Vagina (tissue), 2 donors: Measurements from ENCODE around the gene ATAD1. TPM values are rescaled to one million over a fixed set of nuclear protein-coding genes. Genes with fewer than 3 reads are reported as not detected.
"Not testable (repeated sequence)": the region's sequence is repeated elsewhere in the genome, so short reads cannot be mapped to it uniquely, and the experiment has no call there.

ENCODE experiments used
- DNase-seq, 2 donors: peaks; one replicate each; pipeline ENCODE4 v3.0.0-alpha.2; 2017; ENCODE audit errors: extremely low spot score in 2 of 2
- H3K27ac ChIP-seq: fragments of 200-600 bp; sonication (generic); one replicate; pipeline ENCODE4 v1.5.1; 2019
- H3K27me3 ChIP-seq: fragments of 200-600 bp; sonication (generic); one replicate; pipeline ENCODE4 v1.5.1; 2019
- H3K36me3 ChIP-seq, 2 donors: fragments of 200-600 bp; sonication (generic); one replicate each; pipeline ENCODE4 v1.5.1; 2017 to 2019
- H3K4me1 ChIP-seq: fragments of 200-600 bp; sonication (generic); one replicate; pipeline ENCODE4 v1.5.1; 2019
- H3K4me3 ChIP-seq, 2 donors: fragments of 200-600 bp; sonication (generic); 1 replicate in 1 of 2; 2 replicates in 1 of 2; pipeline ENCODE4 v1.5.1; 2016 to 2019
- H3K9me3 ChIP-seq: fragments of 200-600 bp; sonication (generic); one replicate; pipeline ENCODE4 v1.5.1; 2019
- POLR2A ChIP-seq, 2 donors: fragments of 450-650 bp; IDR thresholded peaks; one replicate each; pipeline ENCODE4 v1.6.1; 2017; ENCODE audit warnings: antibody characterized with exemption in 2 of 2, mild to moderate bottlenecking in 2 of 2, moderate library complexity in 2 of 2
- POLR2AphosphoS5 ChIP-seq, 2 donors: sonication (generic); formaldehyde crosslinking; IDR thresholded peaks; one replicate each; pipeline ENCODE4 v1.9.0; 2017; ENCODE audit warnings: antibody characterized with exemption in 2 of 2, mild to moderate bottlenecking in 2 of 2, low read depth in 1 of 2; ENCODE audit not compliant: insufficient read depth in 1 of 2
- intact Hi-C: fragments of 100-400 bp; cut with DNase I; formaldehyde crosslinking; loops from one replicate; pipeline ENCODE4 v1.15.1; 2023
- total RNA-seq: library from RNA; depleted of rRNA; stranded (reverse); fragments of >200 nt; gene quantifications from one replicate; pipeline ENCODE4 v1.2.3, GENCODE V29; 2016
- TF ChIP-seq, protein P1 (sequence below), 3 experiments: fragments of 450-650 bp in 2 of 3; fragments of 200-600 bp in 1 of 3; sonication (generic) in 1 of 3; IDR thresholded peaks; one replicate each; pipeline ENCODE4 v1.5.1; 2017 to 2019; ENCODE audit warnings: antibody characterized with exemption in 3 of 3, mild to moderate bottlenecking in 2 of 3, moderate library complexity in 2 of 3

The ATAD1 gene
- total RNA-seq, 1 donor from 2014 or later: 44.7 TPM

DNA sequence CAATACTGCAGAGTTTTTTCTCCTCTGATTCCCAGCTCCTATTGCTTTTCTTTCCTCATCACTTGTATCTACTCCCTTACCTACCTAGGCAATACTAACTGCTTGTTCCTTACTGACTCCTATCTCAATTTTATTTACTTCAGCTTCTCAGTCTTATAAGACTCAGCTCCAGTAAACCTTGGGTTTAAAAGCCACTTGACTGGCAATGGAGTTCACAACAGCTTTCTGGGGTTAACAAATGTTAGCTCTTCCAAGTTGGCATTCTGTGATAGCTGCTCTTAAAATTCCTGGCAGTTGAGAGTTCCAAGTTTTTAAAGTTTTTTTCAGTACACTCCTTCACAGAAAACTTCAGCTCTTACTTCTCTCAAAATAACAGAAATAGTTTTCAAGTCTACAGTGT lies 14.2 kb downstream of the ATAD1 start:
- peaks cover 0 to 13% of the 10 kb centered on the region in 2 donors for H3K36me3 ChIP-seq
- no peak for DNase-seq
- intact Hi-C loops: no loop called here
- H3K4me1 ChIP-seq: no peaks in the 10 kb centered on the region
- peaks cover 3% of the 10 kb centered on the region for H3K9me3 ChIP-seq
- no peak for TF ChIP-seq POLR2A (IDR thresholded peaks at IDR 0.05)
- TF ChIP-seq, protein P1, sequence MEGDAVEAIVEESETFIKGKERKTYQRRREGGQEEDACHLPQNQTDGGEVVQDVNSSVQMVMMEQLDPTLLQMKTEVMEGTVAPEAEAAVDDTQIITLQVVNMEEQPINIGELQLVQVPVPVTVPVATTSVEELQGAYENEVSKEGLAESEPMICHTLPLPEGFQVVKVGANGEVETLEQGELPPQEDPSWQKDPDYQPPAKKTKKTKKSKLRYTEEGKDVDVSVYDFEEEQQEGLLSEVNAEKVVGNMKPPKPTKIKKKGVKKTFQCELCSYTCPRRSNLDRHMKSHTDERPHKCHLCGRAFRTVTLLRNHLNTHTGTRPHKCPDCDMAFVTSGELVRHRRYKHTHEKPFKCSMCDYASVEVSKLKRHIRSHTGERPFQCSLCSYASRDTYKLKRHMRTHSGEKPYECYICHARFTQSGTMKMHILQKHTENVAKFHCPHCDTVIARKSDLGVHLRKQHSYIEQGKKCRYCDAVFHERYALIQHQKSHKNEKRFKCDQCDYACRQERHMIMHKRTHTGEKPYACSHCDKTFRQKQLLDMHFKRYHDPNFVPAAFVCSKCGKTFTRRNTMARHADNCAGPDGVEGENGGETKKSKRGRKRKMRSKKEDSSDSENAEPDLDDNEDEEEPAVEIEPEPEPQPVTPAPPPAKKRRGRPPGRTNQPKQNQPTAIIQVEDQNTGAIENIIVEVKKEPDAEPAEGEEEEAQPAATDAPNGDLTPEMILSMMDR (IDR thresholded peaks at IDR 0.05): no peak
- no peak overlapping the region for H3K27ac ChIP-seq
- H3K4me3 ChIP-seq: no peak overlapping the region
- no peaks in the 10 kb centered on the region for H3K27me3 ChIP-seq

DNA sequence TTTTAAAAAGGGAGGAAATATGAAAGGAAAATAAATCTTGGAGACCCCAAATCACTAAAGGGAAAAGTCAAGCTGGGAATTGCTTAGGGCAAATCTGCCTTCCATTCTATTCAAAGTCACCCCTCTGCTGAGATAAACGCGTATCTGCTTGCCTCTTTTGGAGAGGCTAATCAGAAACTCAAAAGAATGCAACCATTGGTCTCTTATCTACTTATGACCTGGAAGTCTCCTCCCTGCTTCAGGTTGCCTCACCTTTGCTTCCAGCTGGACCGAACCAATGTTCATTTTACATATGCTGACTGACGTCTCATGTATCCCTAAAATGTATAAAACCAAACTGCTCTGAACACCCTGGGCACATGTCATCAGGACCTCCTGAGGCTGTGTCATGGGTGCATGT lies 14.7 kb downstream of the ATAD1 start:
- H3K27me3 ChIP-seq: no peaks in the 10 kb centered on the region
- H3K36me3 ChIP-seq: peaks cover 0 to 13% of the 10 kb centered on the region in 2 donors
- H3K4me3 ChIP-seq: no peak overlapping the region
- no peak for DNase-seq
- H3K9me3 ChIP-seq: peaks cover 3% of the 10 kb centered on the region
- H3K27ac ChIP-seq: no peak overlapping the region
- TF ChIP-seq POLR2A (IDR thresholded peaks at IDR 0.05) (no peak), POLR2AphosphoS5 (IDR thresholded peaks at IDR 0.05; ENCODE audit: insufficient read depth in 1 of 2, low read depth in 1 of 2) (no peak)
- TF ChIP-seq, protein P1 (IDR thresholded peaks at IDR 0.05): no peak
- intact Hi-C loops: no loop called here
- no peaks in the 10 kb centered on the region for H3K4me1 ChIP-seq

DNA sequence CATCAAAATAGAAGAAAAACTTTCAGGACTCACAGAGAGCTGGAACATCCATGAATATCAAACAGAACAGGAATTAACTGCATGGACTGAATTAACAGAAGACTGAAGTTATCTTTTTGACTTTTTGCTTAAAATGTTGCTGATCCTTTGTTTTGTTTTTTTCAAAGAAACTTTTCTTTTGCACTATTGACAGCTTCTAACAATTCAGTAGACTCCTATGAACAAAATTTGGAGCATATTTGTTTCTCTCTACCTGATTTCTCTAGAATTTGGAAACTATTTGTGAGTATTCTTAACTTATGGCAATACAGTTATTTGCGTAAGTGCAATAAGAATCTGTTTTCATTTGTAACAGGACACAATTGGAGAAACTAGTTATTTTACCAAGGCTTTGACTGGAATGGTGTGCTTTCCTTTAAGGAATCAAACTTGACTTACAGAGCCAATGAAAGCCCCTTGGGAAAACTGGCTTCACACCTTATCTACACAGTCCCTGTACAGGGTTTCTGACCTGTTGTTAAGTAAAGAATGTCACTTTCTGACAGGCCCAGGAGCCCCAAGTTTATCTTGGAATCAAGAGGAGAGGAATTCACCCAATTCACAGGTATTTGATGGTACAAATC lies 16.1 kb downstream of the ATAD1 start:
- DNase-seq, H3K27ac ChIP-seq, H3K36me3 ChIP-seq, intact Hi-C loops, H3K27me3 ChIP-seq, H3K4me3 ChIP-seq, H3K4me1 ChIP-seq, H3K9me3 ChIP-seq: not testable (repeated sequence)

DNA sequence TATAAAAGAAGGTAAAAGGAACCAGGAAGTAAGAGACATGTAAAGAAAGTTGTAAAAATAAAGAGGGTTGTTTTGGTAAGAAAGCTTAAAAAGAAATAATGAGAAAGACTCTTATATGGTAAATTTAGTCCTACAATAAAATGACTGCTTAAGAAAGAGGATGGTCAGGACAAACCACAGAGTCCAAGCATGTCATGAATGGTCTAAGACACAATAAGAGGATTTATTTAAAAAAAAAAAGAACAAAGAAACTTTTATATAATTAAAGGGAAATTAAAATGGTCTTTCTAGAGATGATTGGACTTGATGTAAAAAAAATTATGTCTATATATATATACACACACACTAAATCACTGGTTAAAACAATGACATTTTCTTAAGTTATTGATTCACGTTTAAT lies 18.2 kb downstream of the ATAD1 start:
- peaks cover 0 to 9% of the 10 kb centered on the region in 2 donors for H3K36me3 ChIP-seq
- intact Hi-C loops: no loop called here
- H3K4me3 ChIP-seq: no peak overlapping the region
- DNase-seq: no peak
- TF ChIP-seq, protein P1 (IDR thresholded peaks at IDR 0.05): no peak
- TF ChIP-seq POLR2A (IDR thresholded peaks at IDR 0.05): no peak
- no peak for TF ChIP-seq POLR2AphosphoS5 (IDR thresholded peaks at IDR 0.05; ENCODE audit: insufficient read depth in 1 of 2, low read depth in 1 of 2)
- no peak overlapping the region for H3K27ac ChIP-seq
- no peaks in the 10 kb centered on the region for H3K27me3 ChIP-seq
- no peaks in the 10 kb centered on the region for H3K4me1 ChIP-seq
- H3K9me3 ChIP-seq: peaks cover 3% of the 10 kb centered on the region

DNA sequence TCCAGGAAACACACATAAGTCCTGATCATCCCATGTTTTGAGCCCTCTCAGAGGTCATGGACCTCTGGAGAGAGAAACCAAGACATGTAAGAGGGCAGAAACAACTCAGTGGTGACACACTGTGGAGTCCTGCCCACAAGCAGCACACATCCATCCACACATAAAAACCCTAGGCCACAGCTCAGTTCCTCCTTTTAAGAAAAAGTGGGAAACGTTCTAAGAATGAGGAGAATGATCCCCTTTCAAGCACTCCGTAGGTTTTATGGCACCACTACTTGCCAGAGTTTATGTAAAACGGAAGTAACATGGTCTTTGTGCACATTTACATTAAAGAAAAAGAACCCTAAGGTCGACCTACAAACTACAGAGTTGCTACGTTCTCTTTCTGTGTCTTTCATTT lies 19.9 kb downstream of the ATAD1 start:
- DNase-seq: no peak
- Histone ChIP-seq H3K27me3 (no peaks in the 10 kb centered on the region), H3K4me3 (no peak overlapping the region), H3K36me3 (peaks cover 0 to 9% of the 10 kb centered on the region in 2 donors), H3K27ac (no peak overlapping the region), H3K9me3 (peaks cover 3% of the 10 kb centered on the region), H3K4me1 (peaks cover 6% of the 10 kb centered on the region)
- intact Hi-C loops: no loop called here
- TF ChIP-seq, protein P1 (IDR thresholded peaks at IDR 0.05): no peak
- no peak for TF ChIP-seq POLR2AphosphoS5 (IDR thresholded peaks at IDR 0.05; ENCODE audit: insufficient read depth in 1 of 2, low read depth in 1 of 2)
- no peak for TF ChIP-seq POLR2A (IDR thresholded peaks at IDR 0.05)
